ENCODE results near the gene KCNK2.
"Not testable (repeated sequence)": the region's sequence is repeated elsewhere in the genome, so short reads cannot be mapped to it uniquely, and the experiment has no call there.

KCNK2 gene

GRCh38 chr1:215156232-215156631, 73.7 kb downstream of the KCNK2 start:
- Histone ChIP-seq H3K36me3 (ENCODE audit: control insufficient read depth, insufficient read depth, low read length) (no peaks in the 10 kb centered on the region), H3K9me3 (ENCODE audit: control insufficient read depth, low read length) (no peaks in the 10 kb centered on the region), H3K4me3 (ENCODE audit: extremely low read depth, insufficient read depth, low read length, poor library complexity, severe bottlenecking) (no peak overlapping the region), H3K4me1 (ENCODE audit: control insufficient read depth, insufficient read depth, low read length, poor library complexity, severe bottlenecking) (no peaks in the 10 kb centered on the region), H3K27ac (ENCODE audit: low read depth, low read length, severe bottlenecking) (no peak overlapping the region)
- no CpG with 5 or more reads among the region's 1 CpG for WGBS, 2 experiments (ENCODE audit: insufficient coverage in 2 of 2)

DNA sequence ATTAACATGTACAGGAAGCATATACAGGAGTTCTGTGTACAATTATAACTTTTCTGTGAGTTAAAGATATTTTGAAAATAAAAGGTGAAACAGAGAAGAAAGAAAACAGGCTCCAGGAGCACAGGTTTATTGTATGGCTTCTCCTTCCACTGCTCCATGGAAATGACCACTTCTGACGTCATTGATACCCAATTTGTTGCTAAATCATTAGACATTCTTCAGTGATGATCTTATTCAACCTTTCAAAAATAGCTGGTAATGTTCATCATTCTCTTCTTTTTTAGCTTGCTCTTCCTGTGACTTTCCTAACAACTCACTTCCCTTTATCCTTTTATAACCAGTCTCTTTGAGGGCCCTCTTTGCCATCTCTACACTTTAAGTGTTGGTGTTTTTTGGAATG, 77.8 kb downstream of the KCNK2 start:
- H3K4me3 ChIP-seq (ENCODE audit: extremely low read depth, insufficient read depth, low read length, poor library complexity, severe bottlenecking): no peak overlapping the region
- no peaks in the 10 kb centered on the region for H3K4me1 ChIP-seq (ENCODE audit: control insufficient read depth, insufficient read depth, low read length, poor library complexity, severe bottlenecking)
- H3K27ac ChIP-seq (ENCODE audit: low read depth, low read length, severe bottlenecking): no peak overlapping the region
- WGBS, 2 experiments (ENCODE audit: insufficient coverage in 2 of 2): 67 to 83% methylated on average over 1 of the region's 1 CpG
- H3K36me3 ChIP-seq (ENCODE audit: control insufficient read depth, insufficient read depth, low read length): no peaks in the 10 kb centered on the region
- H3K9me3 ChIP-seq (ENCODE audit: control insufficient read depth, low read length): no peaks in the 10 kb centered on the region

- not testable (repeated sequence) for H3K9me3 ChIP-seq (ENCODE audit: control insufficient read depth, low read length); H3K27ac ChIP-seq (ENCODE audit: low read depth, low read length, severe bottlenecking); H3K36me3 ChIP-seq (ENCODE audit: control insufficient read depth, insufficient read depth, low read length); H3K4me1 ChIP-seq (ENCODE audit: control insufficient read depth, insufficient read depth, low read length, poor library complexity, severe bottlenecking); H3K4me3 ChIP-seq (ENCODE audit: extremely low read depth, insufficient read depth, low read length, poor library complexity, severe bottlenecking)
- WGBS, 2 experiments (ENCODE audit: insufficient coverage in 2 of 2): 93 to 100% methylated on average over 2 of the region's 4 CpGs
Observed at GRCh38 chr1:215163144-215163543, 80.6 kb downstream of the KCNK2 start.

DNA sequence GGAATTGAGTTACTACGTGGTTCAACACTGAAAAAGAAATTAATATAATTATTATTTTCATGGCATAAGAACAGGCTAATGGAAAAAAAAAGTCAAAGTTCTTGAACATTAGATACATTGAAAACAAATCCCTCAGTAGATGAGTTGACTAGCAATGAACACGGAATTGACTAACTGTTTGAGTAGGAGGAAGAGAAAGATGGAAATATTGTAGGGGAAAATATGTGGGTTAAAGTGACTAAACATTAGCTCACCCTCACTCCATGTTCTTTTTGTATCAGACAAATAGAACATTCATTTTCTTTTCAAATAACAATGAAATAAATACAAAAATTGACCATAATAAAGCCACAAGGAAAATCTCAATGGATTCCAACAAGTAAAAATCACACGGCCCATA, 84.3 kb downstream of the KCNK2 start:
- H3K4me1 ChIP-seq (ENCODE audit: control insufficient read depth, insufficient read depth, low read length, poor library complexity, severe bottlenecking): no peaks in the 10 kb centered on the region
- no peak overlapping the region for H3K4me3 ChIP-seq (ENCODE audit: extremely low read depth, insufficient read depth, low read length, poor library complexity, severe bottlenecking)
- H3K27ac ChIP-seq (ENCODE audit: low read depth, low read length, severe bottlenecking): no peak overlapping the region
- 80% methylated on average over 1 of the region's 3 CpGs; no CpG with 5 or more reads in 1 of the 2 experiments for WGBS, 2 experiments (ENCODE audit: insufficient coverage in 2 of 2)
- H3K9me3 ChIP-seq (ENCODE audit: control insufficient read depth, low read length): no peaks in the 10 kb centered on the region
- H3K36me3 ChIP-seq (ENCODE audit: control insufficient read depth, insufficient read depth, low read length): no peaks in the 10 kb centered on the region

- Histone ChIP-seq H3K4me3 (ENCODE audit: extremely low read depth, insufficient read depth, low read length, poor library complexity, severe bottlenecking) (no peak overlapping the region), H3K36me3 (ENCODE audit: control insufficient read depth, insufficient read depth, low read length) (no peaks in the 10 kb centered on the region), H3K9me3 (ENCODE audit: control insufficient read depth, low read length) (peaks cover 9% of the 10 kb centered on the region), H3K27ac (ENCODE audit: low read depth, low read length, severe bottlenecking) (no peak overlapping the region), H3K4me1 (ENCODE audit: control insufficient read depth, insufficient read depth, low read length, poor library complexity, severe bottlenecking) (no peaks in the 10 kb centered on the region)
- WGBS, 2 experiments (ENCODE audit: insufficient coverage in 2 of 2): 95 to 100% methylated on average over 1 to 2 of the region's 3 CpGs
Observed at GRCh38 chr1:215181518-215181917, 99.0 kb downstream of the KCNK2 start.

DNA sequence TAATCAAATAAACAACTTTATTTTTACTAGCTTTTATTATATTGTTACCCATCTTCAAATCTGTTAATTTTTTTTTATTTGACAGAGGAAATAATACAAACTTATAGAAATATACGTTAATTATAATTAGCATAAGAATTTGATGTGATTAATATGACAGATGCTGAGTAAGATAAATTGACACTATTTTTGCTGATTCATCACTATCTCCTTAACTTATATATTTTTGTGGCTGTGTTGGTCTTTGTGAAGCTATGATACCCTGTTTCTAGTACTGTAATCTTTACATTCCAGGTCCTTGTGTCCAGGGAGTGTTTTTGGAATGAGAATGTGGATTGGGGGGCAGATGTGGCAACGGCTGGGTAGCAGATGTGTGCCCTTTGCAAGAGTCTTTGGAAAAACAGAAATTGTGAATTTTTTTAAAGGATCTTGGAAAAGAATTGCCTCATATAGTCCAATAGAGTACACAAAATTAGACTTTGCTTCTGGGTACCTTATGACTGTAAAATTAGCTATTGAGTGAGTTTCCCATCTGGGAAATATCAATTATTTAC, 102.6 kb downstream of the KCNK2 start:
- peaks cover 9% of the 10 kb centered on the region for H3K9me3 ChIP-seq (ENCODE audit: control insufficient read depth, low read length)
- H3K27ac ChIP-seq (ENCODE audit: low read depth, low read length, severe bottlenecking): no peak overlapping the region
- H3K4me3 ChIP-seq (ENCODE audit: extremely low read depth, insufficient read depth, low read length, poor library complexity, severe bottlenecking): no peak overlapping the region
- H3K4me1 ChIP-seq (ENCODE audit: control insufficient read depth, insufficient read depth, low read length, poor library complexity, severe bottlenecking): no peaks in the 10 kb centered on the region
- no peaks in the 10 kb centered on the region for H3K36me3 ChIP-seq (ENCODE audit: control insufficient read depth, insufficient read depth, low read length)
- WGBS, 2 experiments (ENCODE audit: insufficient coverage in 2 of 2): no CpG with 5 or more reads among the region's 2 CpGs

DNA sequence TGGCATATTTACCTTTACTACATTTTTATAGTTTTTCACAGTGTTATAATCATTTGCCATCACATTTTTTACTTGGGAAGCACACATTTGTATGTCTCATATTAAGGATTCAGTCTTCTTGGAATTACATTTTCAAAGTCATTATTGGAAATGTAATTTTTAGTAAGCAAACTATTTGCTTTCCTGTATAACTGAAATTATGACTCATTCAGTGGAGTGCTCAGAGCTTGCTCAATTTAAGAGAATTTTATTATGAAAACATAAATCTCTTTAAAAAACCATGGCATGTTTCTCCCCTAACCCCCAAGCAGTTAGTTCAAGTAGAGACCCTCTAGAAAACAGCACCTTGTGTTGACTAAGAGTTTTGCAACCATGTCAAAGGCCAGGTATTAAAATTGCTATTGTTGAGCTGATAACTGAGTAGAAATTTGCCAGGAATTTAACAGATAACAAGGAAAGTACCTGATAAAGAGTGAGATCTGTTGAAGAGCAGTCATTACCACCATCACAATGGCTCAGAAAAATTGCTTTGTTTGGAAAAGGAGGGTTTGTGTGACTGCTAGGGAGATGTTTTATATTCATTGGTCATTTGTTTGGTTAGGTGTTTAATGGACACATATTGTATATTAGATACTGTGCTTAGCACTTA, 105.9 kb downstream of the KCNK2 start:
- no peaks in the 10 kb centered on the region for H3K9me3 ChIP-seq (ENCODE audit: control insufficient read depth, low read length)
- no peaks in the 10 kb centered on the region for H3K4me1 ChIP-seq (ENCODE audit: control insufficient read depth, insufficient read depth, low read length, poor library complexity, severe bottlenecking)
- H3K27ac ChIP-seq (ENCODE audit: low read depth, low read length, severe bottlenecking): no peak overlapping the region
- no peaks in the 10 kb centered on the region for H3K36me3 ChIP-seq (ENCODE audit: control insufficient read depth, insufficient read depth, low read length)
- no peak overlapping the region for H3K4me3 ChIP-seq (ENCODE audit: extremely low read depth, insufficient read depth, low read length, poor library complexity, severe bottlenecking)

GRCh38 chr1:215192306-215192705, 109.8 kb downstream of the KCNK2 start:
- Histone ChIP-seq H3K36me3 (ENCODE audit: control insufficient read depth, insufficient read depth, low read length) (no peaks in the 10 kb centered on the region), H3K4me3 (ENCODE audit: extremely low read depth, insufficient read depth, low read length, poor library complexity, severe bottlenecking) (no peak overlapping the region), H3K27ac (ENCODE audit: low read depth, low read length, severe bottlenecking) (no peak overlapping the region), H3K9me3 (ENCODE audit: control insufficient read depth, low read length) (no peaks in the 10 kb centered on the region), H3K4me1 (ENCODE audit: control insufficient read depth, insufficient read depth, low read length, poor library complexity, severe bottlenecking) (no peaks in the 10 kb centered on the region)

- no peak overlapping the region for H3K27ac ChIP-seq (ENCODE audit: low read depth, low read length, severe bottlenecking)
- no peak overlapping the region for H3K4me3 ChIP-seq (ENCODE audit: extremely low read depth, insufficient read depth, low read length, poor library complexity, severe bottlenecking)
- no peaks in the 10 kb centered on the region for H3K36me3 ChIP-seq (ENCODE audit: control insufficient read depth, insufficient read depth, low read length)
- H3K9me3 ChIP-seq (ENCODE audit: control insufficient read depth, low read length): no peaks in the 10 kb centered on the region
- 91 to 100% methylated on average over 1 of the region's 1 CpG for WGBS, 2 experiments (ENCODE audit: insufficient coverage in 2 of 2)
- no peaks in the 10 kb centered on the region for H3K4me1 ChIP-seq (ENCODE audit: control insufficient read depth, insufficient read depth, low read length, poor library complexity, severe bottlenecking)
Observed at GRCh38 chr1:215198021-215198420, 115.5 kb downstream of the KCNK2 start.

DNA sequence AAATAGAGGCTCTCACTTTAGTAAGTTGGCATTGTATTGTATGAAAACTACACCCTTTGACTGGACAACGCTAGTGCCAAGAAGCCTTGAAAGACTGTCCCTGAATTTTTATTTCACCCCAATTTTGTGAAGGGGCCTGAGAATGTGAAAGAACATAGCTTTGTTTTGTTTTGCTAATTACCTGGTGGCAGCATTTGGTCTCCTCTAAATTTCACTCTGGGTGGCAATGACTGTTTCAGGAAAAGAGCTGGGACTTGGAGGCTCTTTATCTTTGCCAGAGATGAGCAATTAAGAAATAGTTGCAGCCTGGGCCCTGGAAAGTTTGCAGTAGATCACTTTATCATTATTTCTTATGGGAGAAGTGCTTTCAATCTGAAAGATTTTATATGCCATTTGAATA, 117.6 kb downstream of the KCNK2 start:
- Histone ChIP-seq H3K4me3 (ENCODE audit: extremely low read depth, insufficient read depth, low read length, poor library complexity, severe bottlenecking) (no peak overlapping the region), H3K4me1 (ENCODE audit: control insufficient read depth, insufficient read depth, low read length, poor library complexity, severe bottlenecking) (no peaks in the 10 kb centered on the region), H3K36me3 (ENCODE audit: control insufficient read depth, insufficient read depth, low read length) (no peaks in the 10 kb centered on the region), H3K27ac (ENCODE audit: low read depth, low read length, severe bottlenecking) (no peak overlapping the region), H3K9me3 (ENCODE audit: control insufficient read depth, low read length) (no peaks in the 10 kb centered on the region)
- WGBS, 2 experiments (ENCODE audit: insufficient coverage in 2 of 2): 67% methylated on average over 1 of the region's 1 CpG; no CpG with 5 or more reads in 1 of the 2 experiments

GRCh38 chr1:215201283-215201682, 118.7 kb downstream of the KCNK2 start:
- Histone ChIP-seq H3K4me1 (ENCODE audit: control insufficient read depth, insufficient read depth, low read length, poor library complexity, severe bottlenecking) (no peaks in the 10 kb centered on the region), H3K4me3 (ENCODE audit: extremely low read depth, insufficient read depth, low read length, poor library complexity, severe bottlenecking) (no peak overlapping the region), H3K27ac (ENCODE audit: low read depth, low read length, severe bottlenecking) (no peak overlapping the region), H3K9me3 (ENCODE audit: control insufficient read depth, low read length) (no peaks in the 10 kb centered on the region), H3K36me3 (ENCODE audit: control insufficient read depth, insufficient read depth, low read length) (no peaks in the 10 kb centered on the region)
- no CpG with 5 or more reads among the region's 2 CpGs for WGBS, 2 experiments (ENCODE audit: insufficient coverage in 2 of 2)

Data from mesodermal cell (in vitro differentiated cells).